GM21447 (cell line): ENCODE results near the gene ITGB1.
A peak's percentile ranks its signal among the peaks of the same experiment; 100 is the strongest.

ENCODE experiments used
- ATAC-seq: cut with Tn5 transposase; IDR thresholded peaks from one replicate; pipeline ENCODE4 v1.9.1; 2021; ENCODE audit not compliant: unreplicated experiment

Gene ITGB1

DNA sequence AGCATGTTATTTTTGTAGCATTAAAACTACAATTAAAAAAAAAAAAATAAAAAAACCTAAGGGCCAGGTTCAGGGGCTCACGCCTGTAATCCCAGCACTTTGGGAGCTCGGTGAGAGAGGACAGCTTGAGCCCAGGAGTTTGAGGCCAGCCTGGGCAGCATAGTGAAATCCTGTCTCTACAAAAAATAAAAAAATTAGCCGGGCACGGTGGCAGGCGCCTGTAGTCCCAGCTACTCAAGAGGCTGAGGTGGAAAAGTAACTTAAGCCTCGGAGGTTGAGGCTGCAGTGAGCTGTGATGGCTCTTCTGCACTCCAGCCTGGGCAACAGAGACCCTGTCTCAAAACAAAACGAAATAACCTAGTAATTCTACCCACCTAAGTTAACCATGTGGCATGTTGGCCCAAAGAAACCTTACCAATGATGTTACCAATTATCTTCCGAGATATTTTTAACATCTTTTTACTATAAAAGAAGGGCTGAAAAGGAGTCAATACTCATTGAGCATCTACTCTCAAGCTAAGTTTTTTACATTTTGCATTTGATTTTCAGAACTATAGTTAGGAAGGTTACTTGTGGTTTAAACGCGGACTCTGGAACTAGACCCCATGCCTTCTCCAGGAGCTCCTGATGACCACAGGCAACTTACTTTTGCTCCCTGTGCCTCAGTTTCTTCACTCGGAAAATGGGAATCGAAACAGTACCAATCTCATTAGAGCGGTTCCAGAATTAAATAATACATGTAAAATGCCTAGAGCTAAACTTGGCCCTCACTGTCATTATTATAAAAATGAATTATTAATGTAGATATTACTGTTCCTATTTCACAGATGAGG, 1.4 kb downstream of the ITGB1 start:
- no peak for ATAC-seq

DNA sequence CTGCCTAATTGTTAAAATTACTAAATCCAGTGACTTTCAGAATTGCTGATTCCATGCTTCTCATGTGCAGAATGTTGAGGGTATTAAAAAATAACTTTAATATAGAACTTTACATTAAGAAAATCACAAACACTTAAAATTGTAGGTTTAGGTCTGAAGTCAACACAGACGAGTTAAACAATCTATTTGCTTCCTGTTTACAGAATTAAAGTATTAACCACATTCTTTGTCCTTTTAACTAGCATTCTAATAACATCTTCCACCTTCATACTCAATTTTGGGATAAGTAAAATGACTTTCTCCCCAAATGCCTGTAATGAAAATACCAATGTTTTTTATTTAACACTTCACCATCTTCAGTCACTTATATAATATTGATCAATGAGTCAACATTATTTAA, 2.2 kb downstream of the ITGB1 start:
- no peak for ATAC-seq

DNA sequence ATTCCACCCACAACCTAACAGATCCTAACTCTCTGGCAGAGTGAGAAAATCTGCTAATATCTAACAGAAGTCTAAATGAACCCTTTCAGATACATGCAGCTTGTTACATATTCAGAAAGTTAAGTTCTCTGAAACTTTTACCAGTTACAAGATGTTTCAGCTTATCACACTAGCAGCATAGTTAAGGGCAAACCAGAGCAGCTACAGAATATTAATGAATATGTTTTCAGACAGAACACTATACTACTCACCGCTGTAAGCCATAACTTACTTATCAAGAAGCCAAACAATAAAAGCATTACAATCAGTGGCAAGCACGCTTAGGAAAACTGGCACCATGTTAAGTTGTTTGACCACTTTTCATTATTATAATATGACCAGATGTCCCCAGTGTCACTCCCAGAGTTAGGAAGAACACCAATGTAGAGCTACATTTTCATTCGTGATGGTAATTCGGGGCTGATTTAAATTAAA, 2.7 kb downstream of the ITGB1 start:
- ATAC-seq = no peak

DNA sequence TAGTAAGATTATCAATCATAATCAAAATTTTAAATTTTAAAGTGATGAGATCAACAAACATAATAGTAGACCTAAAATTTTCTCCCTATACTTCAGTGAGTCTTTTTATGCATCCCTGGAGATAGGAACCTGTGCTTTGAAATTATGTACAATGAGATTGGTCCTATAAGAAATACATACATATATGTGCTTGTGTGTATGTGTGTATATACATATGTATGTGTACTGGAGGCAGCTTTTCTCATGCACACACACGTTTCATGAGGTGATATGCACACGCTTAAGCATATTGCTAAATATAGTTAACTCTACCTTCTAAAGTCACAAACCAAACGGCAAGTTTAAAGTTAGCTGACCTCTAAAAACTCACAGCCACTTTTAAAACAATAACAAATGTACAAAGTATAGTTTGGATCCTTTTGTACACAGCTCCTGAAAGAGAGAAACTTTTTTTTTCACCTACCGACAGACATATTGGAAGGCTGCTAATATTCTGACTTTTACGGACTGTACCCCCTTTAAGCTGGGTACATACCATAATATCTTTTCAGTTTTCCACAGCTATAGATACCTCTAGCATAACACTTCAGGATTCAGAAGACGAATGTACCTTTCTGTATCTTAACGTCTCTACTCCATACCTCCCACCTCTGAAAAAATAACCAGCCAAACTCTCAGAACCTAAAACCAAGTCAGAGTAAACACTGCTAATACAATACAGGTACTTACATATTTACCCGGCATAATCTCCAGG, 3.3 kb downstream of the ITGB1 start:
- ATAC-seq = no peak

DNA sequence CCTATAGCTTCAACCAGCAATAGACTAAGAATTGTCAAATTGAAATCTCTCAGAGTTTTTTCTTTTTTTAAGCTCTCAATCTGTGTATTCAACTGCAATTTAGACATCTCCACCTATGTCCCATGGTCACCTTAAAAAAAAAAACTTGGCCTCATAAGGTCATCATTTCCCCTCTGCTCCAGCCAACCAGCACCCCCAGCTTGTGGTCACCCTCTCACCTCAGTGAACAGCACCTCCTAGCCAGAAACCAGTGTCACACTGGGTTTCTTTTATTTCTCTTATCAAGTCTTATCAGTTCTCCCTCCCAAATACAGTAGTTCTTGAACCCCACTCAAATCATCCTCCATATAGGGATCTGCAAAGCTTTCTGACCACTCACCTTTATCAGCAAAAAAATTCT, 4.0 kb downstream of the ITGB1 start:
- ATAC-seq = no peak

DNA sequence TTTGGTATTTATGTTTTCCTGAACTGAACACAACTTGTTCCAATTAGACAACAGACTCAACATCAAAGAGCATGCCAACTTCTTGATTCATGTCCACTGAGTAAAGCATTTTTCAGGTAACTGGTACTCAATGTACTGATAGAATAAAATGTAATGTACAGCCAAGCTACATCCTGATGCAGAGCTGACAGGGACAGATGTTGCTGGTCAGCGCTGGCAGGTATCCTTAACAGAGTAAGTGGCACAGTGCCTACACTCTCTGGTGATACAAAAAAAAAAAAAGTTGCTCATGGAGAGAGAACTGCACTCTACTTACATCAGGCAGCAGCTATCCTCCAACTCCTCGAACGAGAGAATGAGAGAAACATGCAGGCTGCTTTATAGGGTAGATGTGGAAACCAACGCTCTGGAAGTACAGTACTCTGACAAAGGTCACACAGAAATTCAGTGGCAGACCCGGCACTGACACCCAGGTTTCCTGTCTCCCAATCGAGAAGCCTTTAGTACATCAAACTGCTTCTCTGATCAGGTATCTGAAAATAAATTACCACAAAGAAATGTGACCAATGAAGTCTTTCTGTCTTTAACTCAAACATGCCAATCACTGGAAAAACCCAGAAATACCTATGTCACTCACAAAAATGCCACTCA, 4.6 kb downstream of the ITGB1 start:
- ATAC-seq = no peak

DNA sequence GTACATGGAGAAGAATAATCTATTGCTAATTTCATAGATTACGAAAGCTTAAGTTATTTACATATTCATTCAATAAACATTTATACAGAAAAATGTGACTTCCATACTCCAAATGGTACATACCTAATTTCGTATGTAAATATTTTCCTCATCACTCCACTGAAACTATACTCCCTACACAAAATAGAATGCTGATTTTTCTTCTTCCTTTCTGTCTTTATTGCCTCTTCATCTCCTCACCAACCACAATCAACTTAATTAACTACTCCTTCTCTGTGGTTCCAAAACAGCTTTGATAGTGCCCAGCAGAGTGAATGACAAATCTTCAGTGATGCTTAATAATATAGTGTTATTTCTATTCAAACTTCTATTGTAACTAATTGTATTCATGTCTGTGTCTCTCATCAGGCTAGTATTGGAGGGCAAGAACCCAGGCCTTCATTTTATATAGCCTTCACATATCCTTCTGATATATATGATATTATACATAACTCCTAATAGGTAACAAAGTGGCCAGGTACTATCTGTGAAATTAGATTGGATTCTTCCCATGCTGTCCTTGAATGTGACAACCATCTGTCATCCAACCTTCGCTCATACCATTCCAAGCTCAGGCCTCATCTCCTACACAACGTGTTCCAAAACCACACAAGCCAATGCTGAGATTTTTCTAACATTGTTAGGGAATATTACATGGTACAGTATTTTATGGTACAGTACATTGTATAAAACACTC, 5.3 kb downstream of the ITGB1 start:
- no peak for ATAC-seq

DNA sequence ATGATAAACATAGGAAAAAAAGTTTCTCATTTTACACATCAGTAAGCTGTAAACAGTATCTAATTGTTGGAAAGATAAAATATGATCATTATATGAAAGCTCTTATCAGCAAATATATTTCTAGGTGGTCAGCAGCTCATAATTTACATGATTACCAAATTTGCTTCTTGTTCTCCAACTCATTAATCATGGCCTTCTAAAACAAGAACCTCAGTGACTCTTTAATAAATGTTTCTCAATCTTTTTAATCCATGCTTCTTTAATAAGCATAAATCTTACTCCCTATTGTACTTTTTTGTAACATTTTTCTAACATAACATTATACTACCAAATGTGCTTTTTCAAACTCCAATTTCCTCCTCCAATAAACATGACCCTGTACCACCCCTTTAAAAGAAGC, 5.9 kb downstream of the ITGB1 start:
- no peak for ATAC-seq

DNA sequence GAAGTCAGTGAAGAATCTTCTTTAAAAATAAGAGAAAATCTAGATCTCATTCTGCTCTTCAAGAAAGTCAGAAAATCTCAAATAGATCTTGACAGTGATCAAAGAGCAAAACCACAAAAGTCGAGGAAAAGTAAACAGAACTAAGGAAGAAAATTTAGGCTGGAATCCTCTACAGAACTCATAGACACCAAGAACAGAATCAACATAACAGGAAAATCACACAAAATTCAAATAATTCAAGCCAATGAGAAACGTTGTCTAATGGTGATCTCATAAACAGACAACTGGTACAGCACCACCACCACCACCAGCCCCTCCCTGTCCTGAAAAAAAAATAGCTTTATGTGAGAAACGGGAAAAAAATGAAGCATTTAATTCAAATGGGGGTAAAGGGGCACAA, 6.9 kb downstream of the ITGB1 start:
- no peak for ATAC-seq

DNA sequence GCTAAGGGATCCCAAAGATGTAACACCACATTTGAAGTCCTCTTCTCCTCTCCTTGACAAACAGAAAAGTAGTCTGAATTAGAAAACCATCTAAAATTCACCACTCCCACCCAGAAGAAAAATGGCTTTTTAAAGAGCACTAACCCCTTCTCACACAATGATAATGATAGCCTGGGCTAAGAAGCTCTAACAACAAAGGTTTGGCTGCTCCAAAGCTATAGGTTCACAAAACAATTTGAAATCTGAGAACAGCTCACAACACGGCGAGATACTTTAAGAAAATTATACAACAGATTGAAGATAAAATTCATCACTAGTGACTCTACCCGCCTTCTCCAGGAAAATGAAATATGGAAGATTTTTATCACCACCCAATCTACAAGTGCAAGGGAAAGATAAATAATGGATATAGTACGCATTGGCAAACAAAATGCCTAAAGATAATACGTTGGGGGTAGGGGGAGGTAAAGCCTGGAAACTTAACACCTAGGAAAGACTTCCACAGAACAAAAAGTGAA, 7.4 kb downstream of the ITGB1 start:
- no peak for ATAC-seq

DNA sequence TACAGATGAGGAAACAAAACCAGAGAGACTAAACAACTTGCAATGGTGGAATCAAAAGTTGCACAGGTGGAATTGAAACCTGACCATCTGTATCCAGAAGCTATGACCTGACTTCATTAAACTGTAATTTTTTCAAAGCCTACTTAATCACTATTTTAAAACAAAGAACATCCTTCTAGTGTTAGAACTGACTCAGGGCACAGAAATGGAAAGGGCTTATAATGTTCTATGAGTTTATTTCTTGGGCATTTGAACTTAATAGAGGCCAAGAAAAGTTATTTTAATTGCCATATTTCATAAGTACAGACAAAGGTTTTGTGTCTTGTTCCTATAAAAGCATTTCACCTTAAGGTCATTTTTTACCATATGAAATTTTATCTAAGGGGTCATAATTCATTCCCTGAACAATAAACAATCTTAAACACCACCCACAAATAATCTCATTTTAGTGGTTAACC, 8.8 kb downstream of the ITGB1 start:
- no peak for ATAC-seq

DNA sequence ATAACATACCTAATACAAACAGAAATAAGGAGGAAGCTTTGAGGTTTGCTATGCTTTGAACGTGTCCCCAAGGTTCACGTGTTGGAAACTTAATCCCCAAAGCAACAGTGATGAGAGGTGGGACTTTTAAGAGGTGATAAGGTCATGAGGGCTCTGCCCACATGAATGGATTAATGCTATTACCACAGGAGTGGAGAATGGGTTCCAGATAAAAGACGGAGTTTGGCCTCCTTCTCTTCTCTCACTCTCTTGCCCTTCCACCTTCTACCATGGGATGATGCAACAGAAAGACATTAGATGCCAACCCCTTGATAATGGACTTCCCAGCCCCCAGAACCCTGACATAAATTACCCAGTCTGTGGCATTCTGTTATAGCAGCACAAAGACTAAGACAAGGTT, 9.6 kb downstream of the ITGB1 start:
- ATAC-seq = no peak

DNA sequence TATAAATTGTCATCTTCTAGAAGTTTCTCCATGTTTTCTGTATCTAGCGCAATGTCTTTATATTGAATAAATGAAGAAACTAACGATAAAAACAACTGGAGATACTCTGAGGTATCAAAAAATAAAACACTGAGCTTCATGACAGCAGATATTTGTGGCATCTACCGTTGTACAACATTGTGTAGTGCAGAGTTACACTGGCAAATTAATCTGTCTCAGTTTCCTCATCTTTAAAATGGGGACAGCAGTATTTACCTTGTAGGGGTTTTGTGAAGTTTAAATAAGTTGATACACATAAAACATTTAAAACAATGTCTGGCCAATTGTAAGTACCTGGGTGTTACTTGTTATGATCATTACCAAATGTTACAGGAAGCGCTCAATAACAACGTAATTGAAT, 10.4 kb downstream of the ITGB1 start:
- no peak for ATAC-seq

DNA sequence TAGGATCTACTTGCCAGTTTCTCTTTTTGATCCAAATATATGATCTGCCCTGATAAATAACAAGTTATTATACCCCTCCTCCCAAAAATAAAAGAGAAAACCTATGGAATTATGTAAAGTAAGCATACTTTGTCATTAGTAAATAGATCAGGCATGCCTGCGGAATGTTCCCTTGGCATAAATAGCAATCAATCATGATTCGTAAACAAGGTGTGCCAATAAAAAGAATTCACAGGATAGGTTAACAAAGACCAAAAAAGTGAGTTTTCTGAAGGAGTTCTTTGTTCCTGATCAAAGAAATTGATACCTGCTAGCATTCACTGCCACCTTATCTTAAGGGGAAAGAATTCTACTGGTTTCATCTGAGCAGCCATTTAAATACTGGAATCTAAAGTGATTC, 11.9 kb downstream of the ITGB1 start:
- ATAC-seq = no peak

DNA sequence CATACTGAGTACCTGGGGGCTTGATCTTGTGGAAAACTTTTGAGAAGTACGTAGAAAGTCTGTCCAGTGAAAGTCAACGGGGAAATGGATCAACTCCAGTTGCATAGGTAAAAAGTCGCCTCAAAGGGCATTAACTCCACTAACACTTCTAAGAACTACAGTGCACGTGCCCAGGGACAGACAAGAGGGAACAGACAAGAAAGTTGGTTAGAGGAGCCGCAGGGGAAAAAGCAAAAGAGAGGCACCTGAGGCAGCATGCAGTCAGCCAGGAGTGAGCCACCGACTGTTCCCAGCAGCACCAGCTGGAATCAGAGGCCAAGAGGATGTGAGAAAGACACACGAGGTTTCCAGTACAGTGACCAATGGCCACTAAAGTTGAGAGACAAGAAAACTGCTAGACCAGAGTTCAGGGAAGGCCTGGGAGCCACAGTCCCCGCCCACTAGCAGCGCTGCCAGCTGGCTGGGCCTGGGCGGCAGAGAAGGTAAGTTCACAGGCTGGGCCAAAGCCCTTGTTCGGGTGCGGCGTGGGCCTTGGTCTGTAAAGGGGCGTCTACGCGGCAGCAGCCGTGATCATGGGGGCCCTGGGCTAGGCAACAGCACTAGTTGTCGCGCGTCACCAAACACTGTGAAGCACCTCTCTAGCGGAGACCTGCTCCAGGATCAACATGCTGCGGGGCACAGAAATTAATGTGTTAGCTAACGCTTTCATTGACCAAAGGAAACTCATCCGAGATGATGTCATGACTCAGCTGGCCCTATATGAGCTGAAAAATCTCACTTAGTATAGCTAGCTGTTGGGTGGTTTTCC, 14.0 kb downstream of the ITGB1 start:
- ATAC-seq = no peak

DNA sequence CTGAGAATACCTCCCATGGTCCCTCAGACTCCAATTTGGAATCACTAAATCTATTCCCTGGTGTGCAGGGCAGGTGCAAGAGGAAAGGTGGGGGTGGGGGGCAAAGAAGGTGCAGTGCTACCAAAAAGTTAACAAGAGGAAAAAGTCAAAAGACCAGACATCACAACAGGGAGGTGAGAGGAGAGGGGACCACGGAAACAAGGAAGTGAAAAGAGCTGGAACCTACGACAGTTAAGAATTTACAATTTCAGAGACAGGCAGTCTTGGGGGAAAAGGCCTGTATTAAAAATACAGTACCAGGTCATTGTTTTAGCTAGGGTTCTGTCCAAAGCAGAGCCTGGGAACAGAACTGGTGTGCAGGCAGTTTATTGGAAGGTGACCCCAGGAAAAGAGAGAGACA, 14.6 kb downstream of the ITGB1 start:
- peak; percentile 66 for ATAC-seq

DNA sequence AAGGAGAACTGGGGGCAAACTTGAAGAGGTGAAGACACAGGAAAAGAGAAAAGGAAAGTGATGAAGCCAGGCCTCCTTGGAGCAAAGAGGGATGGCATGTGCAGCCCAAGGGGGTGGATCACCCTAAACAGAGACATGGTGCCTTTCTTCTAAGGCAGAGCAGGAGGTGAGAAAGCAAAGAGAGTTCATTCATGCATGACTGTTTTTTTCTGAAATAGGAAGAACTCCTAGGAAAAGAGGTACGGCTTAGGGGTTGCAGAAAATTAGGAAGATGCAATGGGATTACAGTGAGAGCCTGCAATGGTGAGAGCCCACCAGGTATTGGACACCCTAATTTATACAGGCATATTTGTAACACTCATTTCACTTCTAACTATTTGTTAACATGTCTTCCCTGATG, 15.9 kb downstream of the ITGB1 start:
- ATAC-seq = no peak

DNA sequence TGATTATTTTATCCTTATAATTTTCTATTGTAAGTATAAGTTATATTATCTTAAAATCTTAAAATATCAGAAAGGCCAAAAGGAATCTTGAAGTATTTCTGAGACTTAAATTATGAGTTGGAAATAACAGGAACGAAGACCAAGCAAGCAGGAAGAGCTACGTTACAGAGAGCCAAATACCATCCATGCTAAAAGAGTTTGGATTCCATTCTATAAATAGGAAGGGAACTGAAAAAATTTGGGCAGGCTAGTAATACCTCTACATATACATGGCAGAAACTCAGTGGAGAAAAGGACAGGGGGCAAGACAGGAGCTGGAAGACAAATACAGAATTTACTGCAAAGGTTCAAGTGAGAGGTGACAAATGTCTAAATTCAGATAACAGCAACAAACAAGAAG, 16.7 kb downstream of the ITGB1 start:
- no peak for ATAC-seq

DNA sequence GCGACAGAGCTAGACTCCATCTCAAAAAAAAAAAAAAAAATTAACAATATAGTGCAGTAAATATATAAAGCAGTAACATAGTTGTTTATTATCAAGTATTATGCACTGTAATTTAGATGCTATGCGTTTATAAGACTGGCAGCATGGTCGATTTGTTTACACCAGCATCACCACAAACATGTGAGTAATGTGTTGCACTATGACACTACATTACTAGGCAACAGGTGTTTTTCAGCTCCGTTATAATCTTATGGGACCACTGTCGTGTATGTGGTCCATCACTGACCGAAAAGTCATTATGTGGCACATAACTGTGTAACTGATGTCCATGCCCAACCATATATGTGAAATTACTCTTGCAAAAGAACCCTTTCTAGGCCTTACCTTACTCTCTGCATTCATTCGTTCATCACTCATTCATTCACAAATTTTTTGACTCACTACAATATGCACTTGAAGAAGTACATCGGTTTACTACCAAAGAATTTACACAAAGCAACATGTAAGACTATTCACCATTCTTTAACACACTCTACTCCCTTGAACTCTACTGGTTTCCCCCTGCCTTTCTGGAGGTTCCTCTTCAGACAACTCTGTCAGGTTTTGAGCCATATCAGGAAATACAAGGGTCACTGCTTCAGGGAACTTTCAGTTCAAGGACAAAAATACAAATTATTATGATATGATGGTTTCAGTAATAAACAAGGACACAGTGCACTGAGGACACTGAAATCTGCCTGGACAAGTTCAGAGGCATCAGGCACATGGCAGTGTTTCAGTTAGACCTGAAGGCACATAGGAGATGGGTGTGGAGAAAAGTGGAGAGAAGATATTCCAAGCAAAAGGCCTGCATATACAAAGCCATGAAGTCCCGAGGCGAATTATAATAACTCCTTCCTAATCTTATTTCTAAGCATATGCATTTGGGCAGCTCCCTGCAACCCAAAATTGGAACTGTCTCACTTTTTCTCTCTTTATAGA, 17.4 kb downstream of the ITGB1 start:
- ATAC-seq = no peak
